GM18502 (cell line): ENCODE data around the gene ASTL.
"Not testable (repeated sequence)": the region's sequence is repeated elsewhere in the genome, so short reads cannot be mapped to it uniquely, and the experiment has no call there.

Experiments
- ATAC-seq: cut with Tn5 transposase; IDR thresholded peaks from one replicate; pipeline ENCODE4 v1.9.1; 2021; ENCODE audit warnings: mild to moderate bottlenecking; ENCODE audit not compliant: unreplicated experiment, poor library complexity

ASTL gene

GRCh38 chr2:96088340-96089335, 49.7 kb downstream of the ASTL start:
- no peak for ATAC-seq

- ATAC-seq: no peak
Measured at GRCh38 chr2:96087130-96087529, 51.2 kb downstream of the ASTL start.

- no peak for ATAC-seq
Measured at GRCh38 chr2:96085541-96086355, 52.6 kb downstream of the ASTL start.

GRCh38 chr2:96084858-96085518, 53.3 kb downstream of the ASTL start:
- ATAC-seq: not testable (repeated sequence)

GRCh38 chr2:96083989-96084857, 54.1 kb downstream of the ASTL start:
- ATAC-seq: no peak

GRCh38 chr2:96083064-96083939, 55.0 kb downstream of the ASTL start:
- ATAC-seq: no peak

- no peak for ATAC-seq
Measured at GRCh38 chr2:96082211-96083063, 55.9 kb downstream of the ASTL start.

GRCh38 chr2:96081042-96081441, 57.3 kb downstream of the ASTL start:
- ATAC-seq: no peak

- ATAC-seq: no peak
Measured at GRCh38 chr2:96075199-96075771, 63.0 kb downstream of the ASTL start.

GRCh38 chr2:96074156-96074555, 64.1 kb downstream of the ASTL start:
- ATAC-seq: no peak

- no peak for ATAC-seq
Measured at GRCh38 chr2:96073170-96073775, 65.0 kb downstream of the ASTL start.
